Heart left ventricle (tissue), 16 donors: ENCODE results near the gene PPP6C. TPM values are rescaled to one million over a fixed set of nuclear protein-coding genes. Genes with fewer than 3 reads are reported as not detected.

Experiments used
- ATAC-seq, 4 donors: fragments of 200-7000 bp; cut with Tn5 transposase; one replicate each; pipeline ENCODE4 v1.9.1; 2020 to 2022; ENCODE audit warnings: moderate library complexity in 4 of 4, mild to moderate bottlenecking in 3 of 4, moderate number of reproducible peaks in 1 of 4
- DNase-seq, 5 donors: peaks; one replicate each; pipeline ENCODE4 v3.0.0-alpha.2; 2020
- H3K27ac ChIP-seq, 12 donors: fragments of 200-600 bp; sonication (generic) in 4 of 12; one replicate each; pipeline versions ENCODE4 v1.5.0 to v1.8.0; 2016 to 2022; ENCODE audit warnings: mild to moderate bottlenecking in 2 of 12
- H3K27me3 ChIP-seq, 9 donors: fragments of 200-600 bp; sonication (generic) in 2 of 9; one replicate each; pipeline versions ENCODE4 v1.5.1 to v1.8.0; 2016 to 2022; ENCODE audit warnings: mild to moderate bottlenecking in 3 of 9
- H3K36me3 ChIP-seq, 9 donors: fragments of 200-600 bp; sonication (generic) in 2 of 9; one replicate each; pipeline versions ENCODE4 v1.5.0 to v1.8.0; 2018 to 2022; ENCODE audit warnings: mild to moderate bottlenecking in 2 of 9
- H3K4me1 ChIP-seq, 12 donors: fragments of 200-600 bp; sonication (generic) in 4 of 12; one replicate each; pipeline versions ENCODE4 v1.5.0 to v1.8.0; 2016 to 2022; ENCODE audit warnings: mild to moderate bottlenecking in 3 of 12
- H3K4me3 ChIP-seq, 12 donors: fragments of 200-600 bp; sonication (generic) in 4 of 12; one replicate each; pipeline versions ENCODE4 v1.5.0 to v1.8.0; 2017 to 2022; ENCODE audit warnings: mild to moderate bottlenecking in 9 of 12, moderate library complexity in 4 of 12
- H3K9me3 ChIP-seq, 12 donors: fragments of 200-600 bp; sonication (generic) in 4 of 12; one replicate each; pipeline versions ENCODE4 v1.5.0 to v1.8.0; 2016 to 2022; ENCODE audit warnings: mild to moderate bottlenecking in 1 of 12
- POLR2A ChIP-seq, 2 donors: fragments of 450-650 bp; IDR thresholded peaks; one replicate each; pipeline ENCODE4 v1.6.1; 2017; ENCODE audit warnings: antibody characterized with exemption in 2 of 2, mild to moderate bottlenecking in 2 of 2, moderate library complexity in 2 of 2
- WGBS, 4 donors: extraction: QIAGEN DNeasy Blood & Tissue Kit in 2 of 4; methylation state at CpG; one replicate each; pipeline versions ENCODE4 v1.1.5 to v1.1.7; 2013 to 2018; 5-methylcytosine and 5-hydroxymethylcytosine counted together
- intact Hi-C, 10 donors: fragments of 100-400 bp; cut with DNase I; formaldehyde crosslinking; loops; one replicate each; pipeline versions ENCODE4 v1.11.1 to v1.14.2; 2022
- polyA plus RNA-seq, 2 donors: library from polyadenylated mRNA; stranded (reverse); fragments of 200-250 nt; gene quantifications; one replicate each; pipeline ENCODE4 v1.2.3, GENCODE V29; 2013
- total RNA-seq, 9 donors: library from RNA; depleted of rRNA in 2 of 9; stranded (reverse); fragments of >200 nt in 2 of 9; fragmentation: NEBNext Ultra II Directional in 3 of 9; extraction: Animal tissue kit (Norgen Biotek cat#: 25700) in 3 of 9; gene quantifications; one replicate each; pipeline versions ENCODE4 v1.1.0 to v1.2.4, GENCODE V29; 2016 to 2023
- TF ChIP-seq, protein P1 (sequence below), 12 donors: fragments of 200-600 bp; sonication (generic) in 4 of 12; IDR thresholded peaks; one replicate each; pipeline versions ENCODE4 v1.5.0 to v1.8.0; 2018 to 2022; ENCODE audit warnings: antibody characterized with exemption in 12 of 12, mild to moderate bottlenecking in 5 of 12
- donor health status: ischemic (EF 13 %, LVEDD 7.1; RV severe dilation, severe dysfunction).
- donor health status: healthy with polysubstance abuse.
- donor health status: DM: no; HTN: yes; CAD: no.
- donor health status: DM: no; HTN: no; CAD: no.
- donor health status: ischemic (EF 25% LVEDD 6.9; RV normal size, moderate dysfunction).
- donor health status: ischemic (EF 25% LVEDD 5.7; RV mildly dilated, moderate dysfunction).
- donor health status: healthy.
- donor health status: DM: yes; HTN: yes; CAD: no.
- donor health status: ischemic (EF 35%, LVEDD 5.7; RV mildly dilated, moderate dysfunction).
- donor health status: nonischemic (EF 11% LVEDD 7.7; RV severe dilation, severe dysfunction).
- donor health status: DM: yes; HTN: yes; CAD: no.
- donor health status: PGD.
- donor health status: ischemic (EF 29% LVEDD 5.4; RV normal size, mild dysfunction).
- donor health status: nonischemic (EF 23%, LVEDD 6.1; RV moderate dilation, normal function).

Gene PPP6C
- total and polyA plus RNA-seq, 11 donors = 12.0 to 40.7 (median 35.3) TPM

GRCh38 chr9:125106285-125106893 is 83.2 kb downstream of the PPP6C start:
- Histone ChIP-seq H3K4me1 (peaks cover 0 to 10% (median 2%) of the 10 kb centered on the region in 12 donors), H3K27me3 (no peaks in the 10 kb centered on the region), H3K27ac (no peak overlapping the region), H3K4me3 (no peak overlapping the region), H3K9me3 (peaks cover 0 to 1% (median 0%) of the 10 kb centered on the region in 12 donors), H3K36me3 (no peaks in the 10 kb centered on the region)
- no peak for TF ChIP-seq POLR2A (IDR thresholded peaks at IDR 0.05)
- TF ChIP-seq, protein P1, sequence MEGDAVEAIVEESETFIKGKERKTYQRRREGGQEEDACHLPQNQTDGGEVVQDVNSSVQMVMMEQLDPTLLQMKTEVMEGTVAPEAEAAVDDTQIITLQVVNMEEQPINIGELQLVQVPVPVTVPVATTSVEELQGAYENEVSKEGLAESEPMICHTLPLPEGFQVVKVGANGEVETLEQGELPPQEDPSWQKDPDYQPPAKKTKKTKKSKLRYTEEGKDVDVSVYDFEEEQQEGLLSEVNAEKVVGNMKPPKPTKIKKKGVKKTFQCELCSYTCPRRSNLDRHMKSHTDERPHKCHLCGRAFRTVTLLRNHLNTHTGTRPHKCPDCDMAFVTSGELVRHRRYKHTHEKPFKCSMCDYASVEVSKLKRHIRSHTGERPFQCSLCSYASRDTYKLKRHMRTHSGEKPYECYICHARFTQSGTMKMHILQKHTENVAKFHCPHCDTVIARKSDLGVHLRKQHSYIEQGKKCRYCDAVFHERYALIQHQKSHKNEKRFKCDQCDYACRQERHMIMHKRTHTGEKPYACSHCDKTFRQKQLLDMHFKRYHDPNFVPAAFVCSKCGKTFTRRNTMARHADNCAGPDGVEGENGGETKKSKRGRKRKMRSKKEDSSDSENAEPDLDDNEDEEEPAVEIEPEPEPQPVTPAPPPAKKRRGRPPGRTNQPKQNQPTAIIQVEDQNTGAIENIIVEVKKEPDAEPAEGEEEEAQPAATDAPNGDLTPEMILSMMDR (IDR thresholded peaks at IDR 0.05) = no peak
- ATAC-seq (no peak), DNase-seq (no peak)
- intact Hi-C loops = no loop called here

GRCh38 chr9:125103770-125104460 is 85.7 kb downstream of the PPP6C start:
- H3K4me3 ChIP-seq = no peak overlapping the region
- no peak for DNase-seq
- H3K9me3 ChIP-seq = no peaks in the 10 kb centered on the region
- H3K27ac ChIP-seq = no peak overlapping the region
- TF ChIP-seq, protein P1 (IDR thresholded peaks at IDR 0.05) = no peak
- no peak for TF ChIP-seq POLR2A (IDR thresholded peaks at IDR 0.05)
- WGBS, 4 donors = 54 to 64% (median 57%) methylated on average over 3 of the region's 3 CpGs
- H3K36me3 ChIP-seq = no peaks in the 10 kb centered on the region
- intact Hi-C loops = no loop called here
- no peak for ATAC-seq
- H3K4me1 ChIP-seq = peaks cover 0 to 14% (median 2%) of the 10 kb centered on the region in 12 donors
- no peaks in the 10 kb centered on the region for H3K27me3 ChIP-seq

GRCh38 chr9:125103021-125103420 is 86.6 kb downstream of the PPP6C start:
- Histone ChIP-seq H3K27ac (no peak overlapping the region), H3K9me3 (no peaks in the 10 kb centered on the region), H3K36me3 (no peaks in the 10 kb centered on the region), H3K4me1 (peaks cover 0 to 14% (median 2%) of the 10 kb centered on the region in 12 donors), H3K4me3 (no peak overlapping the region), H3K27me3 (no peaks in the 10 kb centered on the region)
- WGBS, 4 donors = 97 to 100% (median 100%) methylated on average over 1 of the region's 1 CpG
- TF ChIP-seq POLR2A (IDR thresholded peaks at IDR 0.05) = no peak
- TF ChIP-seq, protein P1 (IDR thresholded peaks at IDR 0.05) = no peak
- ATAC-seq (no peak), DNase-seq (no peak)
- intact Hi-C loops = no loop called here

DNA sequence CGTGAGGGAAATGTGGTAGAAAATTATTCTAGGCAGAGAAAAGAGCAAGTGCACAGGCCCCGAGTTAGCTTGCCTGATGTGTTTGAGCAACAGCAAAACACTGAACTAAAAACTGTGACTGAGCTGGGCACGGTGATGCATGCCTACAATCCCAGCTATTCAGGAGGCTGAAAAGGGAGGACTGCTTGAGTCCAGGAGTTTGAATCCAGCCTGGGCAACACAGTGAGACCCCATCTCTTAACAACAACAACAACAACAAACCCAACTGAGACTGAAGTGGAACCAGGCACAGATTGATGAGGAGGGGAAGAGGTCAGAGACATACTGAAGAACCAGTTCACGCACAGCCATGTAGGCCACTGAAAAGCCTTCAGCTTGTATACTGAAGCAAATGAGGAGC is 88.8 kb downstream of the PPP6C start:
- WGBS, 4 donors = 89 to 93% (median 91%) methylated on average over 4 of the region's 4 CpGs
- intact Hi-C loops = no loop called here
- H3K27me3 ChIP-seq = no peaks in the 10 kb centered on the region
- H3K36me3 ChIP-seq = no peaks in the 10 kb centered on the region
- H3K4me3 ChIP-seq = no peak overlapping the region
- H3K9me3 ChIP-seq = no peaks in the 10 kb centered on the region
- ATAC-seq (no peak), DNase-seq (no peak)
- peaks cover 0 to 14% (median 0%) of the 10 kb centered on the region in 12 donors for H3K4me1 ChIP-seq
- no peak for TF ChIP-seq POLR2A (IDR thresholded peaks at IDR 0.05)
- TF ChIP-seq, protein P1 (IDR thresholded peaks at IDR 0.05) = no peak
- H3K27ac ChIP-seq = no peak overlapping the region
